ENCODE data around the gene MAP3K12.

Gene MAP3K12

DNA sequence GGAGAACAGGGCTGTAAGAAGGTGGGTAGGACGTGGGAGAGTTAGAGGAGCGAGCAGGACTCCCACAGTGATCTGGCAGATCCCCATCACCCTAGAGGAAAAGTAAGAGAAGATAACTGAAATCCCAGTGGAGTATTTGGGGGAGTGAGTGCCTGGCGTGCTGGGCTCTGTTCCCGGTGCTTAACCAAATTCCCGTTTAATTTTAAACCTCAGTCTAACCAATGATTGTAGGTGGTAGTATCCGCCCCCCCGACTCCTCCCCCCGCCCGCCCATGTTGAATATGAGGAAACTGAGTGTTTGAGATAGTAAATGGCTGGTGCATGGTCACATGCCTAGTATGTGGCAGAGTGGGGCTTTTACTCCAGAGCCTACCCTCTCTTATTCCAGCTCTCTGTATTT, 3.1 kb upstream of the MAP3K12 start:
- TF ChIP-seq CTCF (IDR thresholded peaks at IDR 0.05) = no peak
- Histone ChIP-seq H3K36me3 (ENCODE audit: control insufficient read depth, insufficient read depth, low read length) (no peaks in the 10 kb centered on the region), H3K27me3 (ENCODE audit: control insufficient read depth, insufficient read depth, low read length) (no peaks in the 10 kb centered on the region), H3K79me2 (peaks cover 2% of the 10 kb centered on the region), H3K9ac (no peak overlapping the region), H2AFZ (no peak overlapping the region), H3K4me2 (ENCODE audit: low read length) (peak overlapping the region; percentile 86), H3K4me3 (ENCODE audit: low read depth, low read length) (no peak overlapping the region), H3K27ac (peak overlapping the region; percentile 99), H3K4me1 (peaks cover 11% of the 10 kb centered on the region), H3K9me3 (ENCODE audit: control insufficient read depth, low read length) (no peaks in the 10 kb centered on the region)

- no peaks in the 10 kb centered on the region for H3K36me3 ChIP-seq (ENCODE audit: control insufficient read depth, insufficient read depth, low read length)
- peak overlapping the region; percentile 86 for H3K9ac ChIP-seq
- no peak for TF ChIP-seq CTCF (IDR thresholded peaks at IDR 0.05)
- no peaks in the 10 kb centered on the region for H3K9me3 ChIP-seq (ENCODE audit: control insufficient read depth, low read length)
- H3K27ac ChIP-seq = peak overlapping the region; percentile 99
- H2AFZ ChIP-seq = peak overlapping the region; percentile 99
- peak overlapping the region; percentile 86 for H3K4me2 ChIP-seq (ENCODE audit: low read length)
- peaks cover 2% of the 10 kb centered on the region for H3K79me2 ChIP-seq
- H3K4me3 ChIP-seq (ENCODE audit: low read depth, low read length) = peak overlapping the region; percentile 85
- H3K27me3 ChIP-seq (ENCODE audit: control insufficient read depth, insufficient read depth, low read length) = no peaks in the 10 kb centered on the region
- H3K4me1 ChIP-seq = peaks cover 16% of the 10 kb centered on the region
Measured at GRCh38 chr12:53501615-53502181, 2.4 kb upstream of the MAP3K12 start.

DNA sequence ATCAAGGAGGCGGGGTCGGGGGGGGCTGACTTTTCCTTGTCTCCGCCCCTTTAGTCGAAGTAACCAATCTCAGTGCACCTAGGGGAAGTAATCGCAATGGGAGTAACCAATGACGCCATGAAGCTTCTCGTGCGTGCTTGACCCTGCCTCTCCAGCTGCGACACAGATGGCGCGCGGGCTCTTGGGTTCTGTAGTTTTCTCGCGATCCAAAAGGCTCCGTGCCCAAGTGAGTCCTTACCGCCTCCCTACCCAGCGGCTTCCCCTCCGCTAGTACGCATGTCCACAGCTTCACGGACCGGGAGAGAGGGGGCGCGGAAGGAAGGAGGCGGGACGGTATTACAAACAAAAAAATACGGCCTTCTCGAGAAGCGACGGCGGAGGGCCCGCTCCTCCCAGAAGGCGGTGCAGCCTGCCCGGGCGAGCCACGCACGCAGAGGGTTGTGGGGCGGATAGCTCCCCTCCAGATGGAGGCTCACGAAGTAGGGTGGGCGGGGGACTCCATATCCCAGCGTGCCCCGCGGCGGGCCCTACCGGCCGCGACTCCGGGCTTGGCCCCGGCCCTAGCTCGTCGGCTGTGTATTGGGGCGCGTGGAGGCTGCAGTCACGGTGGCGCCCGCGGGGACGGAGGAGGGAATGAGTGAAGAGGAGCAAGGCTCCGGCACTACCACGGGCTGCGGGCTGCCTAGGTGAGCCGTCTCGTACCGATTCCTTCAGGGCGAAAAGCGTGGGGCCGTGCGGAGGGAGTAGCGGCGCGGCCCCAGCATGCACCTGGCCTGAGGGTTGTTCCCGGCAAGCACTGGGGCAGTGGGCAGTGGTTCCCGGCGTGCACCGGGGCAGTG, 1.7 kb upstream of the MAP3K12 start, which contains the start of gene TARBP2:
TARBP2 (plus strand) TSS at position 508 of the 839 bp plus-strand sequence; CDS start at position 634, 126 bp downstream.
- Histone ChIP-seq H3K4me2 (ENCODE audit: low read length) (peak within 1 kb of the TSS; percentile 90), H3K4me3 (ENCODE audit: low read depth, low read length) (peak within 1 kb of the TSS; percentile 85), H3K79me2 (peaks cover 2% of the 10 kb centered on the region), H3K27me3 (ENCODE audit: control insufficient read depth, insufficient read depth, low read length) (no peaks in the 10 kb centered on the region), H3K36me3 (ENCODE audit: control insufficient read depth, insufficient read depth, low read length) (no peaks in the 10 kb centered on the region), H3K9ac (peak within 1 kb of the TSS; percentile 91), H3K27ac (peak within 1 kb of the TSS; percentile 99), H3K4me1 (peaks cover 23% of the 10 kb centered on the region), H2AFZ (peak within 1 kb of the TSS; percentile 99), H3K9me3 (ENCODE audit: control insufficient read depth, low read length) (no peaks in the 10 kb centered on the region)
- TF ChIP-seq CTCF (IDR thresholded peaks at IDR 0.05) = no peak

- Histone ChIP-seq H3K79me2 (peaks cover 2% of the 10 kb centered on the region), H3K27me3 (ENCODE audit: control insufficient read depth, insufficient read depth, low read length) (no peaks in the 10 kb centered on the region), H3K4me3 (ENCODE audit: low read depth, low read length) (peak overlapping the region; percentile 85), H3K9me3 (ENCODE audit: control insufficient read depth, low read length) (no peaks in the 10 kb centered on the region), H3K9ac (peak overlapping the region; percentile 91), H3K27ac (peak overlapping the region; percentile 99), H3K4me2 (ENCODE audit: low read length) (peak overlapping the region; percentile 90), H2AFZ (peak overlapping the region; percentile 90), H3K4me1 (peaks cover 28% of the 10 kb centered on the region), H3K36me3 (ENCODE audit: control insufficient read depth, insufficient read depth, low read length) (no peaks in the 10 kb centered on the region)
- no peak for TF ChIP-seq CTCF (IDR thresholded peaks at IDR 0.05)
Measured at GRCh38 chr12:53500142-53500775, 1.0 kb upstream of the MAP3K12 start.

Measured in parathyroid adenoma (tissue), 2 donors.